Neutrophil (primary cell): Measurements from ENCODE around the gene CLIP2.
"Not testable (repeated sequence)": the region's sequence is repeated elsewhere in the genome, so short reads cannot be mapped to it uniquely, and the experiment has no call there.

ENCODE experiments used
- H3K27ac ChIP-seq: fragments of 200-600 bp; sonication (generic); 2 replicates; pipeline ENCODE4 v1.5.1; 2016; ENCODE audit warnings: mild to moderate bottlenecking, moderate library complexity
- H3K27me3 ChIP-seq: fragments of 200-600 bp; sonication (generic); 2 replicates; pipeline ENCODE4 v1.6.0; 2016; ENCODE audit warnings: mild to moderate bottlenecking
- H3K36me3 ChIP-seq: fragments of 200-600 bp; sonication (generic); 2 replicates; pipeline ENCODE4 v1.5.1; 2017
- H3K4me1 ChIP-seq, 2 experiments: fragments of 200-600 bp in 1 of 2; sonication (generic) in 1 of 2; 1 replicate in 1 of 2; 2 replicates in 1 of 2; pipeline versions ENCODE4 v1.5.1 to v1.6.1; 2013 to 2016; ENCODE audit warnings: low read depth in 1 of 2, low read length in 1 of 2, mild to moderate bottlenecking in 1 of 2, moderate library complexity in 1 of 2; ENCODE audit not compliant: control insufficient read depth in 1 of 2, insufficient read depth in 1 of 2
- H3K4me3 ChIP-seq, 2 experiments: fragments of 200-600 bp in 1 of 2; sonication (generic) in 1 of 2; 1 replicate in 1 of 2; 2 replicates in 1 of 2; pipeline ENCODE4 v1.5.1; 2013 to 2016; ENCODE audit warnings: low read depth in 1 of 2, low read length in 1 of 2, mild to moderate bottlenecking in 1 of 2, moderate library complexity in 1 of 2
- H3K9me3 ChIP-seq: fragments of 200-600 bp; sonication (generic); 2 replicates; pipeline ENCODE4 v1.5.1; 2016
- CTCF ChIP-seq: fragments of 200-600 bp; sonication (generic); IDR thresholded peaks from 2 replicates; pipeline ENCODE4 v1.5.1; 2016; ENCODE audit warnings: antibody characterized with exemption

Gene CLIP2

GRCh38 chr7:74337926-74338325 is 48.7 kb downstream of the CLIP2 start:
- H3K4me3 ChIP-seq, result no peak overlapping the region
- TF ChIP-seq CTCF, result no peak
- H3K9me3 ChIP-seq, result no peaks in the 10 kb centered on the region
- no peaks in the 10 kb centered on the region for H3K36me3 ChIP-seq
- no peak overlapping the region for H3K27ac ChIP-seq
- no peaks in the 10 kb centered on the region for H3K27me3 ChIP-seq
- no peaks in the 10 kb centered on the region for H3K4me1 ChIP-seq

GRCh38 chr7:74338366-74339108 is 49.3 kb downstream of the CLIP2 start:
- H3K27me3 ChIP-seq, result no peaks in the 10 kb centered on the region
- H3K4me1 ChIP-seq, result no peaks in the 10 kb centered on the region
- H3K36me3 ChIP-seq, result no peaks in the 10 kb centered on the region
- H3K9me3 ChIP-seq, result no peaks in the 10 kb centered on the region
- no peak overlapping the region for H3K4me3 ChIP-seq
- H3K27ac ChIP-seq, result no peak overlapping the region
- TF ChIP-seq CTCF, result no peak

- H3K4me1 ChIP-seq, H3K9me3 ChIP-seq, H3K27me3 ChIP-seq, H3K27ac ChIP-seq, H3K36me3 ChIP-seq, H3K4me3 ChIP-seq: not testable (repeated sequence)
These were observed 50.4 kb downstream of the CLIP2 start for GRCh38 chr7:74339648-74340047.

- no peak for TF ChIP-seq CTCF
- Histone ChIP-seq H3K36me3 (no peaks in the 10 kb centered on the region), H3K27ac (no peak overlapping the region)
These were observed 54.3 kb downstream of the CLIP2 start for GRCh38 chr7:74343281-74344131.

GRCh38 chr7:74344132-74344496 is 54.9 kb downstream of the CLIP2 start:
- H3K27me3 ChIP-seq, result no peaks in the 10 kb centered on the region
- H3K27ac ChIP-seq, result no peak overlapping the region
- H3K4me1 ChIP-seq, result no peaks in the 10 kb centered on the region
- TF ChIP-seq CTCF, result no peak
- no peaks in the 10 kb centered on the region for H3K9me3 ChIP-seq
- H3K36me3 ChIP-seq, result no peaks in the 10 kb centered on the region
- H3K4me3 ChIP-seq, result no peak overlapping the region

More at GRCh38 chr7:74343281-74344131, 54.3 kb downstream of the CLIP2 start:
- Histone ChIP-seq H3K9me3 (no peaks in the 10 kb centered on the region), H3K4me1 (no peaks in the 10 kb centered on the region), H3K4me3 (no peak overlapping the region), H3K27me3 (no peaks in the 10 kb centered on the region)

DNA sequence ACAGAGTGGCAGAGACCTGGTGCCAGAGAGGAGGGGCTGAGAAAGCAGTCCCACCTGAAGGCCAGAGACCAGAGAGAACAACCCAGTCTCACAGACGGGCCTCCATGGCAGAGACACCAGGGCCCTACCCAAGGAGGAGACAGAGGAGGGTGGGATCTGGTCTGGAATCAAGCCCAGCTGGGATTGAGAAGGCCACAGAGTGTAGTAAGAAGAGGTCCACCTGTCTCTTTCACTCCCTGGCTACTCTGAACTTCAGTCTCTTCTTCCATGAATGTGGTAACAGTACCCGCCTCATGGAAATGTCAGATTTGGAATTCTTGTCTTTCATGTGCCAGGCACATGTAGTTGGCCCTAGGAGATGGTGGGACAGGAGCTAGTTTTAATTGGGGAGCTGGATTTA is 55.6 kb downstream of the CLIP2 start:
- H3K27ac ChIP-seq, result no peak overlapping the region
- no peak overlapping the region for H3K4me3 ChIP-seq
- no peak for TF ChIP-seq CTCF
- no peaks in the 10 kb centered on the region for H3K27me3 ChIP-seq
- H3K9me3 ChIP-seq, result no peaks in the 10 kb centered on the region
- no peaks in the 10 kb centered on the region for H3K4me1 ChIP-seq
- H3K36me3 ChIP-seq, result no peaks in the 10 kb centered on the region
